Activated CD4-positive, alpha-beta T cell treated with anti-CD3 and anti-CD28 coated beads, Interleukin-2, Interleukin-6, amounts not matched to agents 100 ng/mL and 50 ng/mL, durations not matched to agents 16 hours and 8 hours (primary cell): Measurements from ENCODE around the gene RLIM.

Experiments used
- DNase-seq: peaks from one replicate; pipeline ENCODE4 v3.0.0-alpha.2; 2020

RLIM gene

DNA sequence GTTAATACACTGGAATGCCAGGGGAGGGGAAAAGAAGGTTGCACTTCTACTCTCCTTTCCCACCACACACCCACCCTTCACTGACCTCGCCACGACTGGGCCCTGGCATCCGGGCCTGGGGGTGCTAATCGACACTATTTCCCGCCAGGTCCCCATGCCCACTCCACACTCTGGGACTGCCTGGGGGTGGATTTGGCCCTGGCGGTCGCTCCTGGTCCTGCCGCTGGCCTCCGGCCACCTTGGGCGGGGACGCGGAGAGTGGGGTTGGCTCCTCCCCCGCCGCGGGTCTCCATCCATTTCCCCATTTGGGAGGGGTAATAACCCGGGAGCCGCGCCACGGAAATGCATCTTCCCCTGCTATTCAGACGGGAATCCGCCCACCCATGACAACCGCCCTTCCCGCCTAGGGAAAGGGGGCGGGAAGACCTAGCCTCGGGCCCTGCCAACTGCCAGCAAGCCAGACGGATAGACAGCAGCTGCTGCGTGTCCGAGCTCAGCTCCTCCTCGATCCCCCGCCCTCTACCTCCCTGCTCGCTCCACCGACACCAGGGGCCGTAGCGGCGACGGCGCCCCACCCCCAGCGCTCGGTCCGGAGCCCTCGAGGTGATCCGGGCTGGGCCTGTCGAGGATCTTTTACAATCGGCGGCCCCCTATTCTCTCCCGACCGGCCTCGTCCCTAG is 78.1 kb downstream of the RLIM start:
- DNase-seq = peak; percentile 17

DNA sequence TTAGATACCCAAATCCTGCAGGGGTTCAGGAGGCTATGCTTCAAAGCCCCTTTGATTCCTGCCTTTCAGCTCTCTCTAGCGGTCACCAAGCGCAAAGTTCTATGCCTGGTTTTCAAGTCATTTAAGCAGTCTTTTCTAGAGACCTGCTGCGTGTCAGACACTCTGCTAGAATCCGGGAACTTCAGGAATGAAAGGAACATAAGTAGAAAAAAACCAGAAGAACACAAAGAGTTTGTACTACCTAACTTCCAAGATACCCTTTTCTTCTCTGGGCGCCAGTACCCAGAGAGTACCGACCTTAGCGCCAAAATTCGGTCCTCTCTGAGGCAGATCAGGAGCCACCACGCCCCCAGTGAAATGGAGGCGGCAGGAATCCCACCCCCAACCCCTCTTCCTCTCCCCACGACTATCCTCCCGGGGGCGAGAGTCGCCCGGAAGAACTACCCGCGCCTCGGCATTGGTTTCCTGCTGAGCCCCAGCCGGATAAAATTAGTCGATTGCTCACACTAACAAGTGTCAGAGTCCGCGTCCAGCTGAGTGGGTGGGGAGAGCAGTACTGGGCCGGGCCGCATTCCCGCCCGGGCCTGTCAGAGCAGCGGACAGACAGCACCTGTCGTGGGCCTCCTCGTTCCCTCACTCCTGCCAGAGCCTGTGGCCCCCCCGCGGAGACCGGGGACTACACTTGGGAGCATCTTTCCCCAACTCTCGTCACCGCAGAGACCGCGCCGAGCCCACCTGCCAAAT is 78.8 kb downstream of the RLIM start:
- DNase-seq = peak; percentile 44
